Suprapubic skin (tissue), 4 donors: ENCODE results near the gene C19orf25. TPM values are rescaled to one million over a fixed set of nuclear protein-coding genes. Genes with fewer than 3 reads are reported as not detected.

Source experiments
- DNase-seq, 2 donors: peaks; one replicate each; pipeline ENCODE4 v3.0.0-alpha.2; 2019; ENCODE audit warnings: low spot score in 2 of 2
- H3K27ac ChIP-seq: fragments of 200-600 bp; sonication (generic); one replicate; pipeline ENCODE4 v1.5.1; 2019
- H3K27me3 ChIP-seq: fragments of 200-600 bp; sonication (generic); one replicate; pipeline ENCODE4 v1.5.1; 2019
- H3K36me3 ChIP-seq: fragments of 200-600 bp; sonication (generic); one replicate; pipeline ENCODE4 v1.5.1; 2019
- H3K4me1 ChIP-seq: fragments of 200-600 bp; sonication (generic); one replicate; pipeline ENCODE4 v1.5.1; 2019
- H3K4me3 ChIP-seq: fragments of 200-600 bp; sonication (generic); one replicate; pipeline ENCODE4 v1.5.1; 2019; ENCODE audit warnings: mild to moderate bottlenecking
- H3K9me3 ChIP-seq: fragments of 200-600 bp; sonication (generic); one replicate; pipeline ENCODE4 v1.5.1; 2019
- EP300 ChIP-seq: sonication (generic); formaldehyde crosslinking; IDR thresholded peaks from one replicate; pipeline ENCODE4 v1.6.1; 2017; ENCODE audit warnings: antibody characterized with exemption
- POLR2A ChIP-seq, 2 donors: fragments of 450-650 bp; IDR thresholded peaks; one replicate each; pipeline ENCODE4 v1.6.1; 2017; ENCODE audit warnings: antibody characterized with exemption in 2 of 2, mild to moderate bottlenecking in 2 of 2, moderate library complexity in 2 of 2
- POLR2AphosphoS5 ChIP-seq, 3 donors: sonication (generic); formaldehyde crosslinking; IDR thresholded peaks; one replicate each; pipeline ENCODE4 v1.6.1; 2017; ENCODE audit warnings: antibody characterized with exemption in 3 of 3
- WGBS: methylation state at CpG from one replicate; pipeline ENCODE4 v1.1.5; 2018; 5-methylcytosine and 5-hydroxymethylcytosine counted together
- total RNA-seq, 4 donors: library from RNA; depleted of rRNA; stranded (reverse); fragments of >200 nt; gene quantifications; one replicate each; pipeline ENCODE4 v1.1.0, GENCODE V29; 2016
- TF ChIP-seq, protein P1 (sequence below), 2 donors: fragments of 200-600 bp in 1 of 2; fragments of 450-650 bp in 1 of 2; sonication (generic) in 1 of 2; IDR thresholded peaks; one replicate each; pipeline ENCODE4 v1.5.1; 2016 to 2019; ENCODE audit warnings: antibody characterized with exemption in 2 of 2, mild to moderate bottlenecking in 1 of 2, moderate library complexity in 1 of 2

The C19orf25 gene
- total RNA-seq, 4 donors from 2014 or later: 25.1 to 41.2 (median 36.4) TPM

DNA sequence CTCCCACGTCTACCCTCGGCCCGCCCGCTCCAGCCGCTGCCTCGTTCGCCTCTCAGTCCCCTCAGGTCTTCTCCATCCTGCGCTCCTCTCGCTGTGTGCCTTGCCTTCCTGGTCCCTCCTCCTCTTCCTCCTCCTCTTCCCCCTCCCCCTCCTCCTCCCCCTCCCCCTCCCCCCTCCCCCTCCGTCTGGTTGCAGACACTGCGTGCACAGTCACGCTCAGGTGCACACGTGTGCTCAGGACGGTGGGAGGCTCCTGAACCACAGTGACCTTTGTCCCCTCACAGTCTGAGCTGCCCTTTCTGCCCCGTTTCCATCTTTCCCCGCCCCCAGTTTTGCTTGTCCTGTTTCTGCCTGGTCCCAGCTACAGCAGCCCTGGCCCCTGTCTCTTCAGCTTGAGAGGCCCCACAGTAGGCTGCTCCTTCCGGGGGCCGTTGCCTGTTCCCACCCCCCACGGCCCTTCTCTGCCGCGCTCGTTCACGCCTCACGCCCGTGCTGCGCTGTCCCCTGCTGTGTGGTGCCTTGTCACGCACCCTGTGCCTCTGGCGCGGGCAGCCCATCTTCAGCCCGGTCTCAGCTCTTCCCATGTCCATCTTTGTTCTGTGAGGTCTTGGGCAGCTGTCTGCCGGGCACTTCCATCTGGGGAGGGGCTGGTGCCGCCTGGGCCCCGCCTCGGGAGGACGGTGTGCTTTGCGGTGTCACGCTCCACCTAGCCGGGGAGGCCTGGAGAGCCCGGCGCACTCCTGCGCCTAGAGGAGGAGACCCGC, 54.6 kb downstream of the C19orf25 start:
- no peak for TF ChIP-seq POLR2A (IDR thresholded peaks at IDR 0.05)
- TF ChIP-seq, protein P1, sequence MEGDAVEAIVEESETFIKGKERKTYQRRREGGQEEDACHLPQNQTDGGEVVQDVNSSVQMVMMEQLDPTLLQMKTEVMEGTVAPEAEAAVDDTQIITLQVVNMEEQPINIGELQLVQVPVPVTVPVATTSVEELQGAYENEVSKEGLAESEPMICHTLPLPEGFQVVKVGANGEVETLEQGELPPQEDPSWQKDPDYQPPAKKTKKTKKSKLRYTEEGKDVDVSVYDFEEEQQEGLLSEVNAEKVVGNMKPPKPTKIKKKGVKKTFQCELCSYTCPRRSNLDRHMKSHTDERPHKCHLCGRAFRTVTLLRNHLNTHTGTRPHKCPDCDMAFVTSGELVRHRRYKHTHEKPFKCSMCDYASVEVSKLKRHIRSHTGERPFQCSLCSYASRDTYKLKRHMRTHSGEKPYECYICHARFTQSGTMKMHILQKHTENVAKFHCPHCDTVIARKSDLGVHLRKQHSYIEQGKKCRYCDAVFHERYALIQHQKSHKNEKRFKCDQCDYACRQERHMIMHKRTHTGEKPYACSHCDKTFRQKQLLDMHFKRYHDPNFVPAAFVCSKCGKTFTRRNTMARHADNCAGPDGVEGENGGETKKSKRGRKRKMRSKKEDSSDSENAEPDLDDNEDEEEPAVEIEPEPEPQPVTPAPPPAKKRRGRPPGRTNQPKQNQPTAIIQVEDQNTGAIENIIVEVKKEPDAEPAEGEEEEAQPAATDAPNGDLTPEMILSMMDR (IDR thresholded peaks at IDR 0.05): no peak
- TF ChIP-seq POLR2AphosphoS5 (IDR thresholded peaks at IDR 0.05): no peak
- TF ChIP-seq EP300: no peak
- no peak for DNase-seq
- no peak overlapping the region for H3K4me3 ChIP-seq
- H3K36me3 ChIP-seq: peaks cover 80% of the 10 kb centered on the region
- H3K27me3 ChIP-seq: no peaks in the 10 kb centered on the region
- H3K9me3 ChIP-seq: no peaks in the 10 kb centered on the region
- H3K27ac ChIP-seq: peak overlapping the region; percentile 59
- 54% methylated on average over 39 of the region's 42 CpGs for WGBS
- H3K4me1 ChIP-seq: peaks cover 29% of the 10 kb centered on the region

GRCh38 chr19:1423436-1424191, 55.4 kb downstream of the C19orf25 start:
- Histone ChIP-seq H3K4me1 (peaks cover 23% of the 10 kb centered on the region), H3K9me3 (no peaks in the 10 kb centered on the region), H3K4me3 (no peak overlapping the region), H3K27me3 (no peaks in the 10 kb centered on the region), H3K27ac (no peak overlapping the region), H3K36me3 (peaks cover 80% of the 10 kb centered on the region)
- WGBS: 93% methylated on average over 34 of the region's 40 CpGs
- DNase-seq: no peak
- TF ChIP-seq EP300 (no peak), POLR2AphosphoS5 (IDR thresholded peaks at IDR 0.05) (no peak), POLR2A (IDR thresholded peaks at IDR 0.05) (no peak)
- TF ChIP-seq, protein P1 (IDR thresholded peaks at IDR 0.05): no peak

Other genes with a start within 250 kb of the C19orf25 start
- 1 to 10 TPM; 2.9 to 8.6 (median 5.1) TPM for gene CBARP, start 241.2 kb downstream of the C19orf25 start, total RNA-seq
- 100 to 1,000 TPM; 102 to 205 (median 137) TPM for gene ATP5F1D, start 237.5 kb downstream of the C19orf25 start, total RNA-seq
- gene MIDN, start 230.6 kb downstream of the C19orf25 start, total RNA-seq: 100 to 1,000 TPM in 2 of 4 donors, 10 to 100 TPM in 2; 89.0 to 153 (median 105) TPM
- 100 to 1,000 TPM; 338 to 672 (median 451) TPM for gene CIRBP, start 209.9 kb downstream of the C19orf25 start, total RNA-seq
- 10 to 100 TPM; 44.3 to 72.5 (median 58.2) TPM for gene FAM174C, start 203.7 kb downstream of the C19orf25 start, total RNA-seq
- not detected for gene EFNA2, start 193.3 kb downstream of the C19orf25 start, total RNA-seq
- 100 to 1,000 TPM in 2 of 4 donors, 10 to 100 TPM in 2; 66.8 to 154 (median 97.5) TPM for gene NDUFS7, start 95.3 kb downstream of the C19orf25 start, total RNA-seq
- 10 to 100 TPM; 27.8 to 40.3 (median 34.0) TPM for gene GAMT, start 77.7 kb downstream of the C19orf25 start, total RNA-seq
- gene DAZAP1, start 71.6 kb downstream of the C19orf25 start, total RNA-seq: 10 to 100 TPM; 41.5 to 75.4 (median 49.2) TPM
- gene RPS15, start 40.8 kb downstream of the C19orf25 start, total RNA-seq: 1,000 to 10,000 TPM; 1,802 to 3,909 (median 2,793) TPM
- gene APC2, start 29.1 kb downstream of the C19orf25 start, total RNA-seq: under 1 TPM in 3 of 4 donors, not detected in 1; 0.08 to 0.30 (median 0.26) TPM
- 1 to 10 TPM; 1.4 to 6.6 (median 3.8) TPM for gene PCSK4, start 11.1 kb upstream of the C19orf25 start, total RNA-seq
- gene REEP6, start 12.0 kb upstream of the C19orf25 start, total RNA-seq: 10 to 100 TPM in 1 of 4 donors, 1 to 10 TPM in 3; 3.2 to 11.8 (median 8.1) TPM
- 1 to 10 TPM in 3 of 4 donors, under 1 TPM in 1; 0.83 to 4.1 (median 2.4) TPM for gene ADAMTSL5, start 33.8 kb upstream of the C19orf25 start, total RNA-seq
- gene PLK5, start 44.9 kb upstream of the C19orf25 start, total RNA-seq: 1 to 10 TPM in 1 of 4 donors, under 1 TPM in 1, not detected in 2; 0.23 to 1.2 TPM
- 10 to 100 TPM; 20.1 to 36.4 (median 26.9) TPM for gene MEX3D, start 89.1 kb upstream of the C19orf25 start, total RNA-seq
- gene MBD3, start 113.7 kb upstream of the C19orf25 start, total RNA-seq: 10 to 100 TPM; 53.2 to 87.9 (median 69.0) TPM
- 10 to 100 TPM; 33.4 to 73.1 (median 59.4) TPM for gene UQCR11, start 126.2 kb upstream of the C19orf25 start, total RNA-seq
- 10 to 100 TPM; 57.2 to 80.9 (median 68.7) TPM for gene TCF3, start 173.4 kb upstream of the C19orf25 start, total RNA-seq